ENCODE measurements around the gene RUBCN. TPM values are rescaled to one million over a fixed set of nuclear protein-coding genes. Genes with fewer than 3 reads are reported as not detected.
"Not testable (repeated sequence)": the region's sequence is repeated elsewhere in the genome, so short reads cannot be mapped to it uniquely, and the experiment has no call there.

The RUBCN gene
- total RNA-seq, 1 experiment from 2014 or later: 6.8 TPM

DNA sequence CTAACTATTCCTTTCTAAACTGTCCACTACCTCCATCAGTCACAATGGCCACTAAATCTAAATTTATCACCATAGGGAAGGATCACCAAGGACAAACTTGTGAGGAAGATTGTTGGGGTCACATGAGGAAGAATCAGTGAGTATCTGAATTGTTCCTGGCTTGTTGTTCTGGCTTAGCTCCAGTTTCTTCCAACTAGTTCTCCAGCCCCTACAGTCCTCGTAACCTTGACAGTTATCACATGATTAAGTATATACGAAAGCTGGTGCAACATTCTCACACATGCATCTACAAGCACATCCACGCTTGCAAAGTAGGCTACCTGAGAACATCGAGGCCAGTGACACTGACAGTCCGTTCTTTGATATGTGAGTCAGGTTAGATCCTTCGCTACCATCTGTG is 46.0 kb downstream of the RUBCN start:
- no peak for DNase-seq (ENCODE audit: extremely low read depth, low read depth)

DNA sequence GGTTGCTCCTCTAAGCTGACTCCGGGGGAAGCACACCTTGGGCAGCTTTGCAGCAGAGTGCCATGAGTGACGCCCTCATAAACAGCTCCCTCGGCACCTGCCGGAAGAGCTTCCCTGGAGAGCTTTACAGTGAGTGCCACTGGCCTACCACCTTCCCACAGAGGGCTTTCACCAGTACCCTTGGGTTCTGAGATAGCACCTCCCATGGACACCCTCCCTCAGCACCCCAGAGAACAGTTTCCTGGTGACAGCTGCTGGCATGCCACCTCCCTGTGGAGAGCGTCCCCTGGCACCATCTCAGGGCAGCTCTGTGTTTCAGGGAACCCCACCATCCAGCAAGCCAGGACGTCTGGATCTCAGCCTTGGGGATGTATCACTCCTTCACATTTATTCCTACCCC is 49.1 kb downstream of the RUBCN start:
- DNase-seq (ENCODE audit: extremely low read depth, low read depth): no peak

DNA sequence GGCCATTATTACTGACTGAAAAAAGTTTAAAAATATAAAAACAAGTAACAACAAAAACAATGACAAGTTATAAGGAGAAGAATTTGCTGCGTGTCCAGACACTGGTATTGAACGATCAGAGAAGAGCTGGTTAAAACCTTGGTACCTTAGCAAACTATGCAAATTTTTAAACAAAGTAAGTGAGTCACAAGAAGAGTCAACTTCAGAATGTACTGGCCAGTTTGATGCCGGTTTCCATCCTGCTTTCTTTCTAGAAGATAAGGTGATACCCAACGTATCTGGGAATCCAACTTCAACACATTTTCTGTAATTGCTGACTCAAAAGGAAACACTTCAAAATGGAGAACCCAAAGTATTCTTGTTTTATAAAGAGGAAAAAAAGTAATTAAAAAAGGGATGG is 49.8 kb downstream of the RUBCN start:
- DNase-seq (ENCODE audit: extremely low read depth, low read depth): no peak

DNA sequence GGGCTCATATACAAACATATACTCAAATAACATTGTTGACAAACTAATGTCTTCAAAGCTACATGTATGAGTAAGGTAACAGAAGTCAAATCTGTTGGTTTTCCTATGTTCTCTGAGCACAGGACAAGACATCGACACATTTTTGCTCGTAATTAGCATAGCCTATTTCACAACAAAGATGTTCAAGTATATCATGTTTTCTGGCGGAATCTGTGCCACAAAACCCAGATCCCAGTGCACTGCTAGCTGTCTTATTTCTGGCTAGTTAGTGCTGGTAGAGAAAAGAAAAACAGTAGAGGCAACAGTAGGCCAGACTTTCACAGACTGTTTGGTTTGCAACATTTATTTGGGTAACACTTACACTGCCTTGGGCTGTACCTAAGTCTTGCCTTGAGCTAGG is 51.2 kb downstream of the RUBCN start:
- no peak for DNase-seq (ENCODE audit: extremely low read depth, low read depth)

DNA sequence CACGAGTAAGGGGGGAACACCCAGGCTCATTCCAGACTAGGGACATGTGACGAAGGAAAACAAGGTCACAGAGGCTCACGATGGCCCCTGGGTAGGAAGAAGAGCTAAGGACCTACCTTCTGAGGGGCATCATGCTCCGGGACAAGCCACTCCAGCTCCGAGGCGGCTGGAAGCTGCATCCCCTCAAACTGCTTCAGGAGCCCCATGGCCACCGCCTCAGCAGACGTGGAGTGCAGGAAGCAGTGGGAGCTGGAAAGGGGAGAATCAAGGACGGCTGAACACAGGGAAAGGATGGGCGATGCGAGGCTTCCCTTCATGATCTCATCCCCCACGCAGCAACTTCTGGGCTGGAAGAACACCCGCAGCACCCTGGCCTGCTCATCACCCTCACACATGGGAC is 53.5 kb downstream of the RUBCN start:
- DNase-seq (ENCODE audit: extremely low read depth, low read depth): no peak

DNA sequence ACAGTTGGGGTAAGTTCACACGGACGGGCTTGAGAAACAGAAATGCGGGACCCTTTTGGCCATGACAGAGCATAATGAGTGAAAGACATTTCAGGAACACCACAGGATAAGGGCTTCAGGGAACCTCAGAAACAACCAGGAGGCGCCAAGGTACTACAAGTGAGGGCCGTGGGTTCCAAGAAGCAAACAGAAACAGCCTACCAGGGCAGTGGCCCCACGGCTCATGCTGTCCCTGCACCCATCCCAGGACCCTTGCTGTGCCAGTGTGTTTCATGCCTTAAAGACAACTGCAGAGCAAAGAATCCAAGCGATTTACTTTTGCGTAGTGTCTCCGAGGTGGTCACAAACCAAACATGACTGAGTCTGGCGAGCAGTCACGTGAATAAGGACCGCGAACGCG is 54.0 kb downstream of the RUBCN start:
- DNase-seq (ENCODE audit: extremely low read depth, low read depth): no peak

DNA sequence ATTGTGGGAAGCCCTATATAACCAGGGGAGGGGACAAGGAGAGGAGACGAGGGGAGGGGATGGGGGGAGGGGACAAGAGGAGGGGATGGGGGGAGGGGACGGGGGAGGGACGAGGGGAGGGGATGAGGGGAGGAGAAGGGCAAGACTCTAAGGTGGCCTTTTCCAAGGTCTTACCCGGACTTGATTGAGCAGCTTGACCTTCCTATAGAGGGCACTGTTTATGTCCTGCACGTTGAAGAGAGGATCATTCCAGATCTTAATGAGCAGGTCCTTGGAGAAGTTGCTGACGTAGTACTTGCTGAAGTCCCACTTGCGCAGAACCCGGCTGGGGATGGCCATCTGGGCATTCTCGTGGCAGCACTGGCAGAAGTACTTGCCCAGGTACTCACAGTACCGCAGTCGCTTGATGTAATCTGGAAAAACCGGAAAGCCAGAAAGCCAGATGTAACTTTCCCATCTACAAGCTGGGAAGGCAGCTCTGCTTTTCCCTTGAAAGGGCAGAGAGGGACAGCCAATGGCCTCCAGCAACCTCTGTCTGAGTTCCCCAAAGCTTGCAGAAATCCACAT is 55.7 kb downstream of the RUBCN start:
- no peak for DNase-seq (ENCODE audit: extremely low read depth, low read depth)

DNA sequence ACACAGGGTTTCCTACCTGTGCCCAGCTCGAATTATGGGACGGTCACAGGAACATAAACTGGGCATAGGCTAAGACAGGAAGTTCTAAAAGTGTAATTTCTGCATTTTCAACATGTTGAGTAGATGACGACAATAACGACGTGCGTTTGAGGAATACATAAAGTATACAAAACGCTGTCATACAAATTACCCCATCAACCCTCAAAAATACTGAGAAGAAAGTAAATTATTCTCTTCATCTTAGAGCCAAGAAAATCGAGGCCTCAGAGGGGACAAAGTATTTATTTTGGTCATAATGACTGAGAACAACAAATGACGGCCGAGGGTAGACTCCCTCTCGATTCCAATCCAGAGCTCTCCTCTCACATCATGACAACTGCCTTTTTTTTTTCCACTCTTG is 60.8 kb downstream of the RUBCN start:
- DNase-seq (ENCODE audit: extremely low read depth, low read depth): no peak

DNA sequence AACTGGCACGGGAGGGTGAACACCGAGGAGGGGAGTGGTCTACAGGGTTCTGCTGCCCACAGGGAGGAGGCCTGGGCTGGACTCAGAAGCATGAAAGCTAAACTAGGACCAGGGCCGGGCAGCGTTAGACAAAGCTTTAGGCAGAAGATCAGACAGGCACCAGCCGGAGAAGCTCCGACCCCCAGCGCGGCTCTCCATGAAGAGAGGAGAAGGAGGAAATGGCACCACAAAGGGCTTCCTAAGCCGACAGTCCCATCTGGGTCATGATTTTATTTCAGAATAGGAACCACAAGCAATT is 61.2 kb downstream of the RUBCN start:
- DNase-seq (ENCODE audit: extremely low read depth, low read depth): no peak

DNA sequence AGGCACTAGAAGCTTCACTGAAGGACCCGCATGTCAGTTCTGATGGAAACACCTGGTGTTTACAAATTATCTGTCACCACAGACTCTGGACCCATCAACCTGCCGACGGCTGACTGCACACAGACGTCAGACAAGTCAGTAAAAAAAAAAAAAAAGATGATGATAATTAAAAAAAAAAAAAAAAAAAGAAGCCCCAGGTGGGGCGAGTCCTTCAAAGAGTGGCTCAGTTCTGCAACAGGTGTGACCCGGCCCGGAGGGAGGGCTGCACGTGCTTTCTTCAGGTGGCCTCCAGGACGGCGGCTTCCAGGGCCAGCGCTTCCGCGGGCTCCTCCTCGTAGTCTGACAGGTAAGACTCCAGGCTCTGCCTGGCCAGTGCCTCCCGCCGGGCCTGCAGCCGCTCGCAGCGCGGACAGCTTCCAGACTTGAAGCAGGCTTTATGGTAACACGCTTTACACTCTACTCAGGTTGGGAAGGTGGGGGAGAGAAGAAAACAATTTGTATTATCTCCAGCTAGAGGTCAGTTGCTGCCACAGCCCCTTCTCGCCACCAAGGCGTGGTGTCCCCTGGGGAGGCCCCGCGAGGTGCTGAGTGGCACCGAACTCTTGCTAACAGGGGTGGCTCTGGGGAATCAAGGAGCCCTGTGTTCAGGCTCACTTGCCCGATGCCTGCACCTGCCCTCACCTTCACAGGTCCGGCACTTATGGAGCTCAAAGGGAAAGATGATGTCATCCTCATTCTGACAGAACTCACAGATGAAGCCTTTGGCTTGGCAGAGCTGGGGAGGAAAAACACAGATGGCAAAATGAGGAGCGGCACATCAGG is 61.8 kb downstream of the RUBCN start:
- no peak for DNase-seq (ENCODE audit: extremely low read depth, low read depth)

DNA sequence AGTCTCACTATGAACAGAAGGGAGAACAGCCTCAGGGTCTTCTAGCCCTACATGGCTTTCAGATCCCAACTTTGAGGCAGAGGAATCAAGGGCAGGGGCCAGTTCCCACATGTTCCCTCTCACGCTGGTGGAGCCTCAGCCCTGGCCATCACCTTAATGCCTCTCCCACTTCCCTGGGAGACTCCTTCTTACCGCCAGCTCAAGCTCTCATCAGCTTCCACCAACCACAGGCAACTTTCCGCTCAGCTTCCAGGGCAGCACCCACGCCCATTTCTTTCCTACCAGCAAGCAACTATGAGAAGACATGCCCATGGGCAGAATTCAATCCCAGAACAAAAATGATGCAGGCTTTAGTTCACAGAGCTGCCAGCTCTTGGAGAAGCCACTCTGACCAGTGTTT is 63.5 kb downstream of the RUBCN start:
- DNase-seq (ENCODE audit: extremely low read depth, low read depth): no peak

DNA sequence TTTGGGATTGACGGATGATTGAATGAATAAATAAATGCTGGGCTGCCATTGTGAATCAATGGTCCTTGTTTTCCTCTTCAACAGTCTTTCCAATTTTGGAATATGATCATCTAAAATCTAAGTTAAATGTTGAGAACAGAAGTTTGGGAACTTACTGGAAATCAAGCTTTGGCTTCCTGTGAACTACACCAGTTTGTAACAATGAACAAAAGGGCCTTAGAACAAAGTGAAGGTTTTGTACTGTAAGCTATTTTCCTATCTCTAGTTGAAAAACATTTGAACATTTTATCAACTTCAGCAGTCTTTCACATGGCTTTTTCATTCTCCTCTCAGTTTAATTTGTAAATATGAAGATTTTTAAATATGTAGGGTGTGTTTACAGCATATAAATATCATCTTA is 66.3 kb downstream of the RUBCN start:
- DNase-seq (ENCODE audit: extremely low read depth, low read depth): no peak

DNA sequence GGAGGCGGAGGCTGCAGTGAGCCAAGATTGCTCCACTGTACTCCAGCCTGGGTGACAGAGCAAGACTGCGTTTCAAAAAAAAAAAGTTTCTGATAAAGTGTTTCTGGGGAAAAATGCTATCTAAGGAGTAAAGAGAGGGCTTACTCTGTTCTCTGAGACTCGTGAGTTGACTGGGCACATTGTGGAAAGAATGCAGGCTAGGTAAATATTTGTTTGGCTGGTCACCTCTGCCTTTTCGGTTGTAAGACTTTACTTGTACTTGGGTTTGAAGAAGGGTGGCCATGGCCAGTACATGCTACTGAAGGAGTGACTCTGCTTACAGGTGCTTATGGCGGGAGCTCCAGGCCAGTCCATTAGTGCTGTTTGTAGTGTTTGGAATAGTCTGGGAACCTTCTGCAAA is 68.7 kb downstream of the RUBCN start:
- no peak for DNase-seq (ENCODE audit: extremely low read depth, low read depth)

DNA sequence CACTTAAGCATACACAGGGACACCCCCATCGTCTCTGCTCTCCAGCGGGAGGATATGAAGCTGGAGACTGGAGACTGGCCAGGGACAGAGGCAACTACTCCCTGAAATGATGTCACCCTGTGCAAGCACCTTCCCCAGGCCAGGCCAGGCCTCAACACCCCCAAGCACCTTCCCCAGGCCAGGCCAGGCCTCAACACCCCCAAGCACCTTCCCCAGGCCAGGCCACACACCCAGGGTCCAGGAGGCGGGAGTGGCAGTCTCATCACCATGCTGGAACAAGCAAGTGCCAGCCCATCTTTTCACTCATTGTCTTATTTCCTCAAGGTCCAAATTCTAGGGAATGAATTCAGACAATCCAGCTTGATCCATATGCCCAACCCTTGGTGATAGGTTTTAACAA is 69.4 kb downstream of the RUBCN start:
- not testable (repeated sequence) for DNase-seq (ENCODE audit: extremely low read depth, low read depth)

DNA sequence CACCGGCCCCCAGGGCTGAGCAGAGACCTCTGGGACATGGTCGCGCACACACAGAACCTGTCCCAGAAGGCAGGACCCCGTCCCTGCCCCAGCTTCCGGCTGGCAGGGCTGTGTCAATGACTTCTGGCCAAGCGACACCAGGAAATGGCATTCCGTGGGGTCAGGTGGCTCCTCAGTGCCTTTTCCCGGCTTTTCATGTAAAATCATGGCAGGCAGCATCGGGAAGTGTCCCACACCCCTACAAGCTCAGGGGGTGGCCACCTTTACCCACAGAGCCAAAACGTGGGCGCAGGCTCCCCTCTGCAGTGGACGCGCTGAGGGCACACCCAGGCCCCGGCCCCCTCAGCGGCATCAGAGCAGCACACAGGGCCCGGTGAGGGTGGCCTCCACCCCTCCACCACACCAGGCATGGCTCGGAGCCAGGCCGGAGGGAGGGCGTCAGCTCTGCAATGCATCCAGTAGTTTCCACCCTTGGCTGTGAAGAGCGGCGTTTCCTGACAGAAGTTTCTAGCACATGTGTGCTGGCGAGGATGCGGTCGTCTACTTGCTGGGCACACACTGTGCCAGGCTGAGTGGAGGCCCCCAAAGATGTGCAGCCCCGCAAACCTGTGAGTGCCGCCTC is 70.4 kb downstream of the RUBCN start:
- DNase-seq (ENCODE audit: extremely low read depth, low read depth): not testable (repeated sequence)

DNA sequence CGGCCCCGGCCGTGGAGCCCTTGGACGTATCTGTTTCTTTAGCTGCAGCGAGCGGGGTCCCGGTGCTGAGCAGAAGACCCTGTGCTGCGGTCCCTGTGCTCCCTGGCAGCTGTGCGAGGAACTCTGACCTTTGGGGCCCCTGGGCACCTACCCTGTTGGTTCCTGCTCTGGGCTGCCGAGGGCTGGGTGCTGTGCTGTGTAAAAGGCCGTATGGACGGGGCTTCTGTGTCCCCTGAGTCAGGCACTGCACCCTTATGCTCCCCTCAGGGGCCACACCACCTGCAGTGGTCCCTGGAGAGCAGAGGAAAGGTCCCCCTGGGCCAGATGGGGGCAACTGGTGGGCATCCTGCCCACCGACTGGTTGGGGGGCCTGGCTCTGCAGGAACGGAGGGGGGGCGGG is 71.2 kb downstream of the RUBCN start:
- DNase-seq (ENCODE audit: extremely low read depth, low read depth): not testable (repeated sequence)

DNA sequence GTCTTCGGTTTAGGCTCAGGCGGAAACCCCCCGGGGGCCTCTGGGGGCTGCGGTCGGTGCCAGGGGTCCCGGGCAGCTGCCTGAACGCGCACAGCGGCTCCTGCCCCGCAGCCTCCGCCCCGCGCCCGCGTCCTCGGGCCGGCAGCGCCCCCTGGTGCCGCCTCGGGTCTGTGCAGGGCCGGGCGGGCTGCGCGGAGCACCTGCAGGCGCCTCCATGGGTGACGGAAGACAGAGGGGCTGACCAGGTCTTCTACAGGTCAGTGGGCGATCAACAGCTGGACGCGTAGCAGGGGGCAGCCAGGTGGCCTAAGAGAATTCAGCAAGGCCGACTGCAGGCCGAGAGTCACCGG is 71.6 kb downstream of the RUBCN start:
- not testable (repeated sequence) for DNase-seq (ENCODE audit: extremely low read depth, low read depth)

DNA sequence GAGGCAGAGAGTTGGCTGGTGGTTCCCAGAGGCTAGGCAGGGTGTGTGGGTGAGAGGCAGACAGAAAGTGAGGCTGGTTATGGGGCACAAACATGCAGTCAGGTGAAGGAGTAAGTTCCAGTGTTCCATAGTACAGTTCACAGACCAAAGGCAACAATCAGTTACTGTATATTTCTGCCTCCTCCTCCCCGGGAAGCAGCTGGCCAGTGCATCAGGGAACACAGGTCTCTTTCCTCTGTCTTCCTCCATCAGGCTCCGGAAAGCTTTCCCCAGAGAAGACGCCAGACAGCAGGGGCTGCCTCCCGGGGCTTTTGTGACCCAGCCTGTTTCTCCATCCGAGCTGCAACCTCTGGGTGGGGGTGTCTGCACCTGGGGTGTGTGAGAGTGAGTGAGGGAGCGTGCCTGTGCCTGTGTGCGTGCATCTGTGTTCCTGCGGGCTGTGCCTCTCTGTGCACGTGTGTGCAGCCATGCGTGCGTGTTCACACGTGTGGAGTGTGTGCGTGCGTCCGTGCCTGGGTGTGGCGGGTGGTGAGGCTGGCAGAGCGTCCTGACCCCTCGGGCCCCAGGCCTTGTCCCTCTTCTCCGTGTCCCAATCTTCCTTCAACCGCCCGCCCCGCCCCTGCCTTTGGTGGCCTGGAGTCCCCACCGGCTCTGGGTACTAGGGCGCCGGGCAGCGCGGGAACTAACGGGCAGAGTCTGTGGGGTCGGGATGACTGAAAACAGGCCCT is 72.1 kb downstream of the RUBCN start:
- DNase-seq (ENCODE audit: extremely low read depth, low read depth): not testable (repeated sequence)

DNA sequence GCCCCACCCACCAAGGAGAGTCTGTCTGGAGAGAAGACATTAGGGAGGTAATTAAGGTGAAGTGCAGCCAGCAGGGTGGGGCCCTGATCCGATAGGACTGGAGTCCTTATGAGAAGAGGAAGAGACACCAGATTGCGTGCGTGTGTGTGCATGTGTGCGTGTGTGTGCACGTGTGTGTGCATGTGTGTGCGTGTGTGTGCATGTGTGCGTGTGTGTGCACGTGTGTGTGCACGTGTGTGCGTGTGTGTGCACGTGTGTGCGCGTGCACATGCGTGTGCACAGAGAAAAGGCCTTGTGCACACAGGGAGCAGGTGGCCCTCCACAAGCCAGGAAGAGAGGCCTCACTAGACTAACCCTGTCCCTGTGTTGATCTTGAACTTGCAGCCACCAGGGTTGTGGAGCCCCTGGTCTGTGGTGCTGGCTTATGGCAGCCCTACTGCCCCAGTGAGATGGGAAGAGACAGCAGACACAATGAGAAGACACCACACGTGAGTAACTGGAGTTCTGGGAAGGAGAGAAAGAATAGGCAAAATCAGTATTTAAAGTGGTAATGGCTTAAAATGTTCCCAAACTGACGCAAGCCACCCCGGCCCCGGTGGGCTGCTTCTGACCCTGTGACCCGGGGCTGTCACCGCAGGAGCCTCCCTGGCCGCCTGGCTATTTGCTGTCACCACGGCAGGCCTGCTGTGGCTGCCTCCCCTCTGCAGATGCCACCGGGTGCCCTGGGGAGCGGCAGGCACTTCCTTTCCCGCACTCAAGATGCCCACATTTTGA is 73.2 kb downstream of the RUBCN start:
- DNase-seq (ENCODE audit: extremely low read depth, low read depth): not testable (repeated sequence)

DNA sequence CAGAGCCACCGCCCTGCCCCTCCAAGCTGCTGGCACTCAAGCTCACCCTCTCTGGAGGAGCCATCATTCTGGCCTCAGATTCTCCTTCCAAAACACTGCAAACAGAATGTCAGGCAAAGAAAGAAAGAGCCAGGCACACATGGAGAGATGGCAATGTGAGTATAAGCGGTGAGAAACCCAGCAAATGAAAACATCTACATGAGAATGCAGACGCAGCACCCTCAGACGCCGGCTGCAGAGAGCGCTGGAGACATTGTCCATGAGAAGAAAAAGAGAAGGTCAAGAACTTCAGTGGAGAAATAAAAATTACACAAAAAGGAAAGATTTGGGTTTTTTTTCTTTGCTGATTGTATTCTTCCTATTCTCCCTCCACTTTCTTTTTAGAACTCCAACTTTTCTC is 74.4 kb downstream of the RUBCN start:
- not testable (repeated sequence) for DNase-seq (ENCODE audit: extremely low read depth, low read depth)

DNA sequence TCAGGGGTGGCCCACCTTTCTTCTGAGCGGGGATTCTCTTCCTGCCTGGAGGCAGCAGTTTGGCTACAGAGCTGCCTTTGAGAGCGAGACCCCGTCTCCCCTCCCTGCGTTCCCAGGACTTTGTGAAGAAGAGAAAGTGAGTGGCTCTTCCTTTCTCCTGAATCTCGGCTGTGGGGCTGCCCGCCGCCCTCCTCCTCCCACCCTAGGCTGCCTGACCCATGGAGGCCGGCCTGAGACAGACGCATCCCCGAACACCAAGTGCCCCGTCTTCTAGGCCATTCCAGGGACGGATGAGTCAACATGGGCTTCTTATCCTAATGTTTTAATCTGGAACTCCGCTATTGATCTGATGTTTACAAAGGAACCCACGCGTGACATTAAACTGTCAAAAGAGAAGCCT is 74.8 kb downstream of the RUBCN start:
- not testable (repeated sequence) for DNase-seq (ENCODE audit: extremely low read depth, low read depth)

All from NCI-H460 (cell line).